WERI-Rb-1 (cell line): Measurements from ENCODE around the gene TULP4.

Source experiments
- DNase-seq: peaks from one replicate; pipeline ENCODE4 v3.0.0-alpha.2; 2020
- H3K27ac ChIP-seq: fragments of 250-450 bp; sonication (Bioruptor Pico); 2 replicates; pipeline ENCODE4 v1.5.1; 2020; ENCODE audit warnings: mild to moderate bottlenecking, moderate library complexity
- H3K27me3 ChIP-seq: fragments of 250-450 bp; sonication (Bioruptor Pico); 2 replicates; pipeline ENCODE4 v1.5.1; 2021; ENCODE audit warnings: mild to moderate bottlenecking, low read depth, moderate library complexity; ENCODE audit not compliant: insufficient read depth, severe bottlenecking
- H3K36me3 ChIP-seq: fragments of 250-450 bp; sonication (Bioruptor Pico); 2 replicates; pipeline ENCODE4 v1.5.1; 2020; ENCODE audit warnings: mild to moderate bottlenecking, moderate library complexity
- H3K4me3 ChIP-seq: 2 replicates; pipeline ENCODE4 v1.5.1; 2011; ENCODE audit warnings: low read depth, mild to moderate bottlenecking, control low read depth, low read length
- H3K9me3 ChIP-seq: fragments of 250-450 bp; sonication (Bioruptor Pico); 2 replicates; pipeline ENCODE4 v1.5.1; 2021; ENCODE audit warnings: mild to moderate bottlenecking, moderate library complexity; ENCODE audit not compliant: severe bottlenecking
- CTCF ChIP-seq: IDR thresholded peaks from 2 replicates; pipeline ENCODE4 v1.5.1; 2011; ENCODE audit warnings: low read depth, mild to moderate bottlenecking, control low read depth, inconsistent platforms, low read length

TULP4 gene

GRCh38 chr6:158372574-158372973 lies 60.3 kb downstream of the TULP4 start:
- TF ChIP-seq CTCF, result no peak
- Histone ChIP-seq H3K36me3 (peaks cover 29% of the 10 kb centered on the region), H3K27ac (no peak overlapping the region), H3K9me3 (no peaks in the 10 kb centered on the region), H3K4me3 (no peak overlapping the region), H3K27me3 (no peaks in the 10 kb centered on the region)
- no peak for DNase-seq

- Histone ChIP-seq H3K27me3 (no peaks in the 10 kb centered on the region), H3K9me3 (no peaks in the 10 kb centered on the region), H3K27ac (no peak overlapping the region), H3K36me3 (peaks cover 29% of the 10 kb centered on the region), H3K4me3 (no peak overlapping the region)
- DNase-seq, result no peak
- no peak for TF ChIP-seq CTCF
Measured at GRCh38 chr6:158373214-158373613, 60.9 kb downstream of the TULP4 start.

GRCh38 chr6:158374020-158374419 lies 61.8 kb downstream of the TULP4 start:
- Histone ChIP-seq H3K27ac (no peak overlapping the region), H3K27me3 (no peaks in the 10 kb centered on the region), H3K36me3 (peaks cover 29% of the 10 kb centered on the region), H3K4me3 (no peak overlapping the region), H3K9me3 (no peaks in the 10 kb centered on the region)
- no peak for TF ChIP-seq CTCF
- DNase-seq, result no peak

GRCh38 chr6:158376631-158377081 lies 64.4 kb downstream of the TULP4 start:
- Histone ChIP-seq H3K27me3 (no peaks in the 10 kb centered on the region), H3K27ac (no peak overlapping the region), H3K9me3 (no peaks in the 10 kb centered on the region), H3K4me3 (no peak overlapping the region), H3K36me3 (peaks cover 29% of the 10 kb centered on the region)
- DNase-seq, result no peak
- no peak for TF ChIP-seq CTCF

GRCh38 chr6:158377860-158378259 lies 65.6 kb downstream of the TULP4 start:
- Histone ChIP-seq H3K4me3 (no peak overlapping the region), H3K27me3 (no peaks in the 10 kb centered on the region), H3K36me3 (peaks cover 29% of the 10 kb centered on the region), H3K27ac (no peak overlapping the region), H3K9me3 (no peaks in the 10 kb centered on the region)
- DNase-seq, result no peak
- TF ChIP-seq CTCF, result no peak

GRCh38 chr6:158379336-158379735 lies 67.1 kb downstream of the TULP4 start:
- H3K4me3 ChIP-seq, result no peak overlapping the region
- H3K27me3 ChIP-seq, result no peaks in the 10 kb centered on the region
- no peak overlapping the region for H3K27ac ChIP-seq
- no peak for DNase-seq
- TF ChIP-seq CTCF, result no peak
- no peaks in the 10 kb centered on the region for H3K9me3 ChIP-seq
- peaks cover 23% of the 10 kb centered on the region for H3K36me3 ChIP-seq
